Measurements from ENCODE around the gene KHK. TPM values are rescaled to one million over a fixed set of nuclear protein-coding genes. Genes with fewer than 3 reads are reported as not detected.

KHK gene
- total and polyA plus RNA-seq, 9 of the 15 experiments (the other 6 are each of a cell fraction or from before 2014, with no cell fraction given) = 1.5 to 10.7 (median 5.2) TPM

GRCh38 chr2:27092696-27093429 lies 6.3 kb downstream of the KHK start (continued):
- TF ChIP-seq MIER1 (IDR thresholded peaks at IDR 0.05; ENCODE audit: low read depth) (no peak), ZC3H4 (CRISPR knock-in tag; IDR thresholded peaks at IDR 0.05; ENCODE audit: borderline replicate concordance) (no peak), USF2 (CRISPR knock-in tag; IDR thresholded peaks at IDR 0.05) (peak; percentile 88), NFRKB (IDR thresholded peaks at IDR 0.05; ENCODE audit: low read depth) (no peak), RUNX1 (IDR thresholded peaks at IDR 0.05; ENCODE audit: low read depth) (no peak), ZBTB9 (CRISPR knock-in tag; IDR thresholded peaks at IDR 0.05) (peak; percentile 92), HLTF (IDR thresholded peaks at IDR 0.05) (no peak), IRF2 (CRISPR knock-in tag; IDR thresholded peaks at IDR 0.05) (no peak), ATF7 (IDR thresholded peaks at IDR 0.05) (peak; percentile 28; the same call in 1 of the 2 replicates), ZNF175 (CRISPR knock-in tag; IDR thresholded peaks at IDR 0.05; ENCODE audit: low read depth) (no peak; the same call in 1 of the 2 replicates), MYC (IDR thresholded peaks at IDR 0.05; ENCODE audit: low read depth, low read length) (peak; percentile 97), MYC (CRISPR knock-in tag; IDR thresholded peaks at IDR 0.05; ENCODE audit: borderline replicate concordance, low read depth) (peak; percentile 84), RREB1 (CRISPR knock-in tag; IDR thresholded peaks at IDR 0.05) (peak; percentile 98), NR2F6 (CRISPR knock-in tag; IDR thresholded peaks at IDR 0.05) (no peak), SIRT6 (IDR thresholded peaks at IDR 0.05; ENCODE audit: low read depth, low read length) (no peak), EHMT2 (IDR thresholded peaks at IDR 0.05) (peak; percentile 52; the same call in 1 of the 2 replicates), ZNF239 (CRISPR knock-in tag; IDR thresholded peaks at IDR 0.05) (peak; percentile 70; the same call in 1 of the 2 replicates), JUND (IDR thresholded peaks at IDR 0.05; ENCODE audit: borderline replicate concordance, low read depth, low read length) (peak; percentile 36; the same call in 1 of the 2 replicates), JUND (tag; IDR thresholded peaks at IDR 0.05; ENCODE audit: borderline replicate concordance, low read depth, low read length) (no peak; the same call in 2 of the 3 replicates), TRIM28 (IDR thresholded peaks at IDR 0.05) (no peak)
